Measurements from ENCODE around the gene ZDHHC22. TPM values are rescaled to one million over a fixed set of nuclear protein-coding genes. Genes with fewer than 3 reads are reported as not detected.
A peak's percentile ranks its signal among the peaks of the same experiment; 100 is the strongest.

ZDHHC22 gene
- total and polyA plus RNA-seq, 2 donors from 2014 or later, result not detected

DNA sequence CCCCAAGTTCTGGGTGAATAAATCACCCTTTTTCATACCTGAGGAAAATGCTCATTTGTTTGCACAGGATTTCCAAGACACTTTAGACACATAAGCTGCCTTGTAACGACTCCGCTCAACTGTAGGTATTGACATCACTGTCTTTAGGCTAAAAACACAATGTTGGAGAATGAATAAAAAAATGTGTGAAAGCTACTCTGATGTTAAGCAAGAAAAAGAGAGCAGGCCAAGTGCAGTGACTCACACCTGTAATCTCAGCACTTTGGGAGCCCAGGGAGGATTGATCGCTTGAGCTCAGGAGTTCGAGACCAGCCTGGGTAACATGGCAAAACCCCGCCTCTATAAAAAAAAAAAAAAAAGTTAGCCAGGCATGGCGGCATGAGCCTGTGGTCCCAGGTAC lies 54.6 kb downstream of the ZDHHC22 start:
- no peaks in the 10 kb centered on the region for H3K27me3 ChIP-seq (ENCODE audit: control insufficient read depth, insufficient read depth, low read length)
- intact Hi-C loops (cut with DNase I), result no loop called here
- no peak overlapping the region for H3K9ac ChIP-seq (ENCODE audit: low read length in 3 of 3)
- H3K36me3 ChIP-seq (ENCODE audit: control insufficient read depth in 2 of 3, insufficient read depth in 3 of 3, low read length in 3 of 3), result no peaks in the 10 kb centered on the region
- peaks cover 0 to 3% (median 0%) of the 10 kb centered on the region in 3 donors for H3K4me1 ChIP-seq (ENCODE audit: control insufficient read depth in 2 of 3, insufficient read depth in 2 of 3, low read depth in 1 of 3, low read length in 3 of 3)
- no peak overlapping the region for H3K4me3 ChIP-seq (ENCODE audit: low read length in 3 of 3)
- H3K27ac ChIP-seq (ENCODE audit: low read depth in 2 of 2, low read length in 2 of 2), result no peak overlapping the region
- TF ChIP-seq, protein P1, sequence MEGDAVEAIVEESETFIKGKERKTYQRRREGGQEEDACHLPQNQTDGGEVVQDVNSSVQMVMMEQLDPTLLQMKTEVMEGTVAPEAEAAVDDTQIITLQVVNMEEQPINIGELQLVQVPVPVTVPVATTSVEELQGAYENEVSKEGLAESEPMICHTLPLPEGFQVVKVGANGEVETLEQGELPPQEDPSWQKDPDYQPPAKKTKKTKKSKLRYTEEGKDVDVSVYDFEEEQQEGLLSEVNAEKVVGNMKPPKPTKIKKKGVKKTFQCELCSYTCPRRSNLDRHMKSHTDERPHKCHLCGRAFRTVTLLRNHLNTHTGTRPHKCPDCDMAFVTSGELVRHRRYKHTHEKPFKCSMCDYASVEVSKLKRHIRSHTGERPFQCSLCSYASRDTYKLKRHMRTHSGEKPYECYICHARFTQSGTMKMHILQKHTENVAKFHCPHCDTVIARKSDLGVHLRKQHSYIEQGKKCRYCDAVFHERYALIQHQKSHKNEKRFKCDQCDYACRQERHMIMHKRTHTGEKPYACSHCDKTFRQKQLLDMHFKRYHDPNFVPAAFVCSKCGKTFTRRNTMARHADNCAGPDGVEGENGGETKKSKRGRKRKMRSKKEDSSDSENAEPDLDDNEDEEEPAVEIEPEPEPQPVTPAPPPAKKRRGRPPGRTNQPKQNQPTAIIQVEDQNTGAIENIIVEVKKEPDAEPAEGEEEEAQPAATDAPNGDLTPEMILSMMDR (IDR thresholded peaks at IDR 0.05; ENCODE audit: borderline replicate concordance, extremely low read depth, insufficient read depth), result no peak
- DNase-seq (no peak), FAIRE-seq (no peak)
- peaks cover 0 to 11% (median 3%) of the 10 kb centered on the region in 3 donors for H3K9me3 ChIP-seq (ENCODE audit: control insufficient read depth in 2 of 3, insufficient read depth in 1 of 3, low read length in 3 of 3)

DNA sequence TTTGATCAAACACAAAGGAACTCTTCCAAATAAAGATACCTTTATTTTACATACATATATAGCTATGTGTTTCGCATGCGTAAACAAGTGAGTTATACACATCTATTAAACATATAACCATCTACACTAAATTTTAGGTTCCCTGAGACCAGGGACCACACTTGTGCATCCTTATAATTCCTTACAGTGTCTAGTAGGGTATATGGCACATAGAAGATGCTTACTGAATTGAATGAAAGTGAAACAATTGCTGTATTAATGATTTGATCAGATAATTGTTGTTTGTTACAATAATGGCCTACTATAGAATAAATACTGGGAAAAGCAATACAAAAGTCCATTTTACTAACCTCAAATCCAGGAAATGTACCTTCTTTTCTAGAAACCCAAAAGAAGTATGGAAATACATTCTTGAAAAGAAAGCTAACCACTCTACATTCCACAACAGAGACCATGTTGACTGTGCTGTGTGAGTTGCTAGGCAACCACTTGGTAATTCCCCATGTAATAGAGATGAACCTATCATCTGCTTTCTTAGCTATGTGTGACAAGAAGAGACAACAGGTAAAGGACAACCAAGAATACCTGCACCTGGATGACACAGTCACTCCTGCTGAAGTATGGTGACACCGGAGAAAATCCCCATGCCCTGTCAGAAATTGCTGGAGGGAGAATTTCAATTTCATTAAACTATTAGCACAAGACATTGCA lies 55.4 kb downstream of the ZDHHC22 start:
- no peak overlapping the region for H3K9ac ChIP-seq (ENCODE audit: low read length in 3 of 3)

DNA sequence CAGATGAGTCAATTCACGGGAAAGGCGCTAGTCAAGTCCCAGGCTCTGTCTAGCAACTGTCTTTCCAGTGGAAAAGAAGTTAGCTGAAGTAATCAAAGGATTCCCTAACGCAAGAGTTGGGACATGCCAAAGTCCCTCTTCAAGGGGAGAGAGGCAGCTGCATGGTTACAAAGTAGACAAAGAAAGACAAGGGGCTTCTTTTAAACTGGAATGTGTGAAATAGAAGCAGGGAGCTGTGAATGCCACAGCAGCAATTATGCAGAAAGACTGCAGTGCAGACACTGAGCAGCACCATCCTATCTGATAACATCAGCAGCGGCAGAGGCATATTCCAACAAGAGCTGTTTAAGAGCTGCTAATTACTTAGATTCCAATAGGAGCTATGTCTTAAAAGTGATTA lies 56.1 kb downstream of the ZDHHC22 start:
- TF ChIP-seq, protein P1 (IDR thresholded peaks at IDR 0.05; ENCODE audit: borderline replicate concordance, extremely low read depth, insufficient read depth), result no peak
- no peaks in the 10 kb centered on the region for H3K9me3 ChIP-seq (ENCODE audit: control insufficient read depth in 2 of 3, insufficient read depth in 1 of 3, low read length in 3 of 3)
- FAIRE-seq (no peak), DNase-seq (peak in 1 of 5 donors; percentile 34)
- H3K27ac ChIP-seq (ENCODE audit: low read depth in 2 of 2, low read length in 2 of 2), result no peak overlapping the region
- no peak overlapping the region for H3K9ac ChIP-seq (ENCODE audit: low read length in 3 of 3)
- peaks cover 0 to 3% (median 0%) of the 10 kb centered on the region in 3 donors for H3K4me1 ChIP-seq (ENCODE audit: control insufficient read depth in 2 of 3, insufficient read depth in 2 of 3, low read depth in 1 of 3, low read length in 3 of 3)
- H3K4me3 ChIP-seq (ENCODE audit: low read length in 3 of 3), result no peak overlapping the region
- no peaks in the 10 kb centered on the region for H3K36me3 ChIP-seq (ENCODE audit: control insufficient read depth in 2 of 3, insufficient read depth in 3 of 3, low read length in 3 of 3)
- no peaks in the 10 kb centered on the region for H3K27me3 ChIP-seq (ENCODE audit: control insufficient read depth, insufficient read depth, low read length)
- intact Hi-C loops (cut with DNase I), result no loop called here

More for the DNA sequence above, 55.4 kb downstream of the ZDHHC22 start:
- H3K36me3 ChIP-seq (ENCODE audit: control insufficient read depth in 2 of 3, insufficient read depth in 3 of 3, low read length in 3 of 3), result no peaks in the 10 kb centered on the region
- H3K27me3 ChIP-seq (ENCODE audit: control insufficient read depth, insufficient read depth, low read length), result no peaks in the 10 kb centered on the region
- H3K4me3 ChIP-seq (ENCODE audit: low read length in 3 of 3), result no peak overlapping the region
- H3K27ac ChIP-seq (ENCODE audit: low read depth in 2 of 2, low read length in 2 of 2), result no peak overlapping the region
- DNase-seq (peak in 2 of 5 donors; percentile 78 to 82), FAIRE-seq (no peak)
- TF ChIP-seq, protein P1 (IDR thresholded peaks at IDR 0.05; ENCODE audit: borderline replicate concordance, extremely low read depth, insufficient read depth), result no peak
- H3K4me1 ChIP-seq (ENCODE audit: control insufficient read depth in 2 of 3, insufficient read depth in 2 of 3, low read depth in 1 of 3, low read length in 3 of 3), result peaks cover 0 to 3% (median 0%) of the 10 kb centered on the region in 3 donors
- peaks cover 0 to 4% (median 0%) of the 10 kb centered on the region in 3 donors for H3K9me3 ChIP-seq (ENCODE audit: control insufficient read depth in 2 of 3, insufficient read depth in 1 of 3, low read length in 3 of 3)
- intact Hi-C loops (cut with DNase I), result no loop called here

Data from kidney (tissue), 14 donors.